HEK293 (cell line): ENCODE results near the gene HOXA4.

ENCODE experiments used
- CTCF ChIA-PET: fragments of 350-600 bp; formaldehyde crosslinking; extraction: SDS; loops from one replicate; lab custom pipeline; 2021; ENCODE audit warnings: antibody characterized with exemption; lab: Yijun Ruan, JAX
- POLR2A ChIA-PET: fragments of 300-600 bp; formaldehyde crosslinking; extraction: SDS; loops from one replicate; lab custom pipeline; 2020; ENCODE audit warnings: antibody characterized with exemption, inconsistent platforms; lab: Yijun Ruan, JAX
- H3K27ac ChIP-seq: fragments of 200-500 bp; sonication (Bioruptor generic); 2 replicates; pipeline ENCODE4 v1.5.1; 2014; ENCODE audit warnings: low read depth, low read length, control low read depth, inconsistent platforms; ENCODE audit errors: extremely low read depth
- H3K36me3 ChIP-seq, 2 experiments: fragments of 200-500 bp in 1 of 2; sonication (Bioruptor generic) in 1 of 2; 1 replicate in 1 of 2; 2 replicates in 1 of 2; pipeline ENCODE4 v1.5.1; 2014 to 2017; ENCODE audit warnings: inconsistent platforms in 2 of 2, low read length in 2 of 2; ENCODE audit not compliant: control insufficient read depth in 2 of 2, insufficient read depth in 1 of 2
- H3K4me1 ChIP-seq: fragments of 200-500 bp; sonication (Bioruptor generic); 2 replicates; pipeline ENCODE4 v1.5.1; 2014; ENCODE audit warnings: mild to moderate bottlenecking, low read length, inconsistent platforms; ENCODE audit not compliant: control insufficient read depth, insufficient read depth
- H3K4me3 ChIP-seq: 2 replicates; pipeline ENCODE4 v1.5.1; 2011; ENCODE audit warnings: low read depth, mild to moderate bottlenecking, control low read depth, low read length, moderate library complexity
- H3K9me3 ChIP-seq: fragments of 200-500 bp; sonication (Bioruptor generic); 2 replicates; pipeline ENCODE4 v1.5.1; 2014; ENCODE audit warnings: low read depth, low read length, inconsistent platforms; ENCODE audit not compliant: control insufficient read depth, insufficient read depth
- BCL11A ChIP-seq: fragments of 450-650 bp; formaldehyde crosslinking; IDR thresholded peaks from 2 replicates; pipeline ENCODE4 v1.5.1; 2016; ENCODE audit warnings: low read depth, missing biosample characterization, missing genetic modification characterization
- BCL11B ChIP-seq: fragments of 450-650 bp; formaldehyde crosslinking; IDR thresholded peaks from 2 replicates; pipeline ENCODE4 v1.5.1; 2016; ENCODE audit warnings: low read depth, missing biosample characterization, missing genetic modification characterization
- GLIS1 ChIP-seq: fragments of 450-650 bp; formaldehyde crosslinking; IDR thresholded peaks from 2 replicates; pipeline ENCODE4 v1.5.1; 2016; ENCODE audit warnings: missing biosample characterization, missing genetic modification characterization
- HOXA7 ChIP-seq: sonication (generic); formaldehyde crosslinking; IDR thresholded peaks from 2 replicates; pipeline ENCODE4 v1.8.1; 2022; ENCODE audit warnings: missing genetic modification reagents, borderline replicate concordance
- KLF16 ChIP-seq: fragments of 450-650 bp; formaldehyde crosslinking; IDR thresholded peaks from 2 replicates; pipeline ENCODE4 v1.5.1; 2017; ENCODE audit warnings: missing biosample characterization, missing genetic modification characterization
- KLF9 ChIP-seq: fragments of 450-650 bp; formaldehyde crosslinking; IDR thresholded peaks from 2 replicates; pipeline ENCODE4 v1.5.1; 2016; ENCODE audit warnings: missing biosample characterization, missing genetic modification characterization, low read depth
- SP7 ChIP-seq: fragments of 450-650 bp; formaldehyde crosslinking; IDR thresholded peaks from 2 replicates; pipeline ENCODE4 v1.5.1; 2016; ENCODE audit warnings: missing biosample characterization, missing genetic modification characterization
- TRIM28 ChIP-seq: IDR thresholded peaks from 2 replicates; pipeline ENCODE4 v1.6.1; 2011; ENCODE audit warnings: low read length, control low read depth, borderline replicate concordance
- ZBTB48 ChIP-seq: fragments of 450-650 bp; formaldehyde crosslinking; IDR thresholded peaks from 2 replicates; pipeline ENCODE4 v1.5.1; 2016; ENCODE audit warnings: missing biosample characterization, missing genetic modification characterization
- ZNF112 ChIP-seq: fragments of 450-650 bp; formaldehyde crosslinking; IDR thresholded peaks from 2 replicates; pipeline ENCODE4 v1.5.0; 2017; ENCODE audit warnings: missing biosample characterization, missing genetic modification characterization
- ZNF155 ChIP-seq: fragments of 450-650 bp; formaldehyde crosslinking; IDR thresholded peaks from 2 replicates; pipeline ENCODE4 v1.5.1; 2016; ENCODE audit warnings: missing biosample characterization, missing genetic modification characterization
- ZNF19 ChIP-seq: fragments of 450-650 bp; formaldehyde crosslinking; IDR thresholded peaks from 2 replicates; pipeline ENCODE4; 2016; ENCODE audit warnings: missing biosample characterization, missing genetic modification characterization, low read depth
- ZNF501 ChIP-seq: fragments of 450-650 bp; formaldehyde crosslinking; IDR thresholded peaks from 2 replicates; pipeline ENCODE4 v1.5.1; 2016; ENCODE audit warnings: missing biosample characterization, missing genetic modification characterization
- ZNF571 ChIP-seq: fragments of 450-650 bp; formaldehyde crosslinking; IDR thresholded peaks from 2 replicates; pipeline ENCODE4 v1.5.0; 2017; ENCODE audit warnings: missing biosample characterization, missing genetic modification characterization
- ZNF660 ChIP-seq: fragments of 450-650 bp; IDR thresholded peaks from 2 replicates; pipeline ENCODE4 v1.5.1; 2018; ENCODE audit warnings: missing biosample characterization, mild to moderate bottlenecking, missing genetic modification characterization
- ZNF747 ChIP-seq: fragments of 450-650 bp; formaldehyde crosslinking; IDR thresholded peaks from 2 replicates; pipeline ENCODE4 v1.5.1; 2016; ENCODE audit warnings: missing biosample characterization, missing genetic modification characterization
- ZSCAN30 ChIP-seq: fragments of 450-650 bp; IDR thresholded peaks from 2 replicates; pipeline ENCODE4 v1.5.1; 2018; ENCODE audit warnings: missing biosample characterization, mild to moderate bottlenecking, missing genetic modification characterization, moderate library complexity
- TF ChIP-seq, protein P1 (sequence below): sonication (generic); formaldehyde crosslinking; IDR thresholded peaks from 2 replicates; pipeline ENCODE4 v1.8.1; 2022; ENCODE audit warnings: mild to moderate bottlenecking, moderate library complexity, missing genetic modification reagents
- TF ChIP-seq, protein P2 (sequence below): fragments of 450-650 bp; formaldehyde crosslinking; IDR thresholded peaks from 2 replicates; pipeline ENCODE4; 2016; ENCODE audit warnings: missing biosample characterization, missing genetic modification characterization
- TF ChIP-seq, protein P3 (sequence below): fragments of 450-650 bp; formaldehyde crosslinking; IDR thresholded peaks from 2 replicates; pipeline ENCODE4 v1.5.1; 2017; ENCODE audit warnings: missing biosample characterization, missing genetic modification characterization
- TF ChIP-seq, protein P4 (sequence below): fragments of 450-650 bp; formaldehyde crosslinking; optimal IDR thresholded peaks from 2 replicates; pipeline ENCODE3; 2016; ENCODE audit warnings: missing biosample characterization, mild to moderate bottlenecking, missing genetic modification characterization
- TF ChIP-seq, protein P5 (sequence below): fragments of 450-650 bp; formaldehyde crosslinking; IDR thresholded peaks from 2 replicates; pipeline ENCODE4 v1.5.1; 2016; ENCODE audit warnings: missing biosample characterization, missing genetic modification characterization
- TF ChIP-seq, protein P6 (sequence below): IDR thresholded peaks from 2 replicates; pipeline ENCODE4 v1.6.1; 2011; ENCODE audit warnings: mild to moderate bottlenecking, low read depth, low read length, borderline replicate concordance
- TF ChIP-seq, protein P7 (sequence below): fragments of 450-650 bp; formaldehyde crosslinking; IDR thresholded peaks from 2 replicates; pipeline ENCODE4 v1.5.1; 2017; ENCODE audit warnings: missing biosample characterization, mild to moderate bottlenecking, missing genetic modification characterization, moderate library complexity

Gene HOXA4

DNA sequence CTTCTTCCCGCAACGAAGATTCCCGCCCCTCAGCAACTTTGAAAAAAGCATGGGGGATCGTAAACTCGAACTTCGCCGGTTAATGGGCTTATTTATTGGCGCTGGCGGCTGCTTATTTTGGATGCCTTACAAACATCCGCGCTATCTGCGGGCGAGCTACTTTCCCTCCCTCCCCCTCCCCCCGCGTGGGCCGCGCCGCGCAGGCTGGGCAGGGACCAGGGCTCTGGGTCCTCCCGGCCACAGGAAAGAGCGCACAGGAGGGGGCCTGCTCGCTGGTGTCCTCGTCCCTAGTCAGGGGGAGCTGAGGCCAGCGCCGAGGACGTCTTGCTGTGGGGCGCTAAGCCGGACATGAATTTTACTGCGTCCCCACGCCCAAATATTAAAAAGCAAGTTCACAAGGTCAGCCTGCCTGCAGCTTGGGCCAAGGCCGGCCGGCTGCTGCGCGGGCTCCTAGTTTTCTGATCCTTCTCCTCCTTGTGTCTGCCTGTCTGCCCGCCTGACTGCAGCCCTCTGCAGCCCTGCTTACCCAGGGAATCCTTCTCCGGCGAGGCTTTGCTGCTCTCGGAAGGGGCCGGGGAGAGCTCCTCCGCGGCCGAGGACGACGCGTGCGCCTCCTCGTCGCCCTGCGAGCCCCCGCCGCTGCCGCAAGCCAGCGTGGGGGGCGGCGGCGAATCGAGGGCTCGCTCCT is 42.4 kb upstream of the HOXA4 start:
- Histone ChIP-seq H3K36me3 (peaks cover 8 to 18% of the 10 kb centered on the region in 2 experiments), H3K9me3 (no peaks in the 10 kb centered on the region), H3K4me1 (peaks cover 10% of the 10 kb centered on the region), H3K27ac (peak overlapping the region; percentile 100), H3K4me3 (peak overlapping the region; percentile 76)
- CTCF ChIA-PET: interaction anchor here (0.5 to 0.7 kb wide), 2 partner anchors 58 to 359 kb away, joined by 3 read pairs; no protein-coding TSS in a partner anchor
- POLR2A ChIA-PET: interaction anchor here (0.7 to 11.2 kb wide), 14 partner anchors 8 to 1317 kb away, joined by 3 to 237 read pairs (median 4); partner anchors contain the start of genes CBX3, HOXA11, HOXA13 and HOXA6
- TF ChIP-seq KLF9: 0 out of 2 replicates have a peak, but pooled peaks have one; percentile 35
- TF ChIP-seq, protein P1, sequence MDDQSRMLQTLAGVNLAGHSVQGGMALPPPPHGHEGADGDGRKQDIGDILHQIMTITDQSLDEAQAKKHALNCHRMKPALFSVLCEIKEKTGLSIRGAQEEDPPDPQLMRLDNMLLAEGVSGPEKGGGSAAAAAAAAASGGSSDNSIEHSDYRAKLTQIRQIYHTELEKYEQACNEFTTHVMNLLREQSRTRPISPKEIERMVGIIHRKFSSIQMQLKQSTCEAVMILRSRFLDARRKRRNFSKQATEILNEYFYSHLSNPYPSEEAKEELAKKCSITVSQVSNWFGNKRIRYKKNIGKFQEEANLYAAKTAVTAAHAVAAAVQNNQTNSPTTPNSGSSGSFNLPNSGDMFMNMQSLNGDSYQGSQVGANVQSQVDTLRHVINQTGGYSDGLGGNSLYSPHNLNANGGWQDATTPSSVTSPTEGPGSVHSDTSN (CRISPR knock-in tag): peak; percentile 47; the same call in 1 of the 2 replicates
- TF ChIP-seq TRIM28: no peak
- no peak for TF ChIP-seq ZNF571 (tag by site-specific recombination)
- peak; percentile 75 for TF ChIP-seq GLIS1 (tag by site-specific recombination)
- TF ChIP-seq, protein P2, sequence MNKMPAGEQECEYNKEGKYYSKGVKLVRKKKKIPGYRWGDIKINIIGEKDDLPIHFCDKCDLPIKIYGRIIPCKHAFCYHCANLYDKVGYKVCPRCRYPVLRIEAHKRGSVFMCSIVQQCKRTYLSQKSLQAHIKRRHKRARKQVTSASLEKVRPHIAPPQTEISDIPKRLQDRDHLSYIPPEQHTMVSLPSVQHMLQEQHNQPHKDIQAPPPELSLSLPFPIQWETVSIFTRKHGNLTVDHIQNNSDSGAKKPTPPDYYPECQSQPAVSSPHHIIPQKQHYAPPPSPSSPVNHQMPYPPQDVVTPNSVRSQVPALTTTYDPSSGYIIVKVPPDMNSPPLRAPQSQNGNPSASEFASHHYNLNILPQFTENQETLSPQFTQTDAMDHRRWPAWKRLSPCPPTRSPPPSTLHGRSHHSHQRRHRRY (tag by site-specific recombination): no peak
- TF ChIP-seq ZNF660: no peak
- TF ChIP-seq, protein P3, sequence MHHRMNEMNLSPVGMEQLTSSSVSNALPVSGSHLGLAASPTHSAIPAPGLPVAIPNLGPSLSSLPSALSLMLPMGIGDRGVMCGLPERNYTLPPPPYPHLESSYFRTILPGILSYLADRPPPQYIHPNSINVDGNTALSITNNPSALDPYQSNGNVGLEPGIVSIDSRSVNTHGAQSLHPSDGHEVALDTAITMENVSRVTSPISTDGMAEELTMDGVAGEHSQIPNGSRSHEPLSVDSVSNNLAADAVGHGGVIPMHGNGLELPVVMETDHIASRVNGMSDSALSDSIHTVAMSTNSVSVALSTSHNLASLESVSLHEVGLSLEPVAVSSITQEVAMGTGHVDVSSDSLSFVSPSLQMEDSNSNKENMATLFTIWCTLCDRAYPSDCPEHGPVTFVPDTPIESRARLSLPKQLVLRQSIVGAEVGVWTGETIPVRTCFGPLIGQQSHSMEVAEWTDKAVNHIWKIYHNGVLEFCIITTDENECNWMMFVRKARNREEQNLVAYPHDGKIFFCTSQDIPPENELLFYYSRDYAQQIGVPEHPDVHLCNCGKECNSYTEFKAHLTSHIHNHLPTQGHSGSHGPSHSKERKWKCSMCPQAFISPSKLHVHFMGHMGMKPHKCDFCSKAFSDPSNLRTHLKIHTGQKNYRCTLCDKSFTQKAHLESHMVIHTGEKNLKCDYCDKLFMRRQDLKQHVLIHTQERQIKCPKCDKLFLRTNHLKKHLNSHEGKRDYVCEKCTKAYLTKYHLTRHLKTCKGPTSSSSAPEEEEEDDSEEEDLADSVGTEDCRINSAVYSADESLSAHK (tag by site-specific recombination): peak; percentile 79
- TF ChIP-seq, protein P4, sequence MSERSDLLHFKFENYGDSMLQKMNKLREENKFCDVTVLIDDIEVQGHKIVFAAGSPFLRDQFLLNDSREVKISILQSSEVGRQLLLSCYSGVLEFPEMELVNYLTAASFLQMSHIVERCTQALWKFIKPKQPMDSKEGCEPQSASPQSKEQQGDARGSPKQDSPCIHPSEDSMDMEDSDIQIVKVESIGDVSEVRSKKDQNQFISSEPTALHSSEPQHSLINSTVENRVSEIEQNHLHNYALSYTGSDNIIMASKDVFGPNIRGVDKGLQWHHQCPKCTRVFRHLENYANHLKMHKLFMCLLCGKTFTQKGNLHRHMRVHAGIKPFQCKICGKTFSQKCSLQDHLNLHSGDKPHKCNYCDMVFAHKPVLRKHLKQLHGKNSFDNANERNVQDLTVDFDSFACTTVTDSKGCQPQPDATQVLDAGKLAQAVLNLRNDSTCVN (tag by site-specific recombination): peak; percentile 70
- TF ChIP-seq, protein P5, sequence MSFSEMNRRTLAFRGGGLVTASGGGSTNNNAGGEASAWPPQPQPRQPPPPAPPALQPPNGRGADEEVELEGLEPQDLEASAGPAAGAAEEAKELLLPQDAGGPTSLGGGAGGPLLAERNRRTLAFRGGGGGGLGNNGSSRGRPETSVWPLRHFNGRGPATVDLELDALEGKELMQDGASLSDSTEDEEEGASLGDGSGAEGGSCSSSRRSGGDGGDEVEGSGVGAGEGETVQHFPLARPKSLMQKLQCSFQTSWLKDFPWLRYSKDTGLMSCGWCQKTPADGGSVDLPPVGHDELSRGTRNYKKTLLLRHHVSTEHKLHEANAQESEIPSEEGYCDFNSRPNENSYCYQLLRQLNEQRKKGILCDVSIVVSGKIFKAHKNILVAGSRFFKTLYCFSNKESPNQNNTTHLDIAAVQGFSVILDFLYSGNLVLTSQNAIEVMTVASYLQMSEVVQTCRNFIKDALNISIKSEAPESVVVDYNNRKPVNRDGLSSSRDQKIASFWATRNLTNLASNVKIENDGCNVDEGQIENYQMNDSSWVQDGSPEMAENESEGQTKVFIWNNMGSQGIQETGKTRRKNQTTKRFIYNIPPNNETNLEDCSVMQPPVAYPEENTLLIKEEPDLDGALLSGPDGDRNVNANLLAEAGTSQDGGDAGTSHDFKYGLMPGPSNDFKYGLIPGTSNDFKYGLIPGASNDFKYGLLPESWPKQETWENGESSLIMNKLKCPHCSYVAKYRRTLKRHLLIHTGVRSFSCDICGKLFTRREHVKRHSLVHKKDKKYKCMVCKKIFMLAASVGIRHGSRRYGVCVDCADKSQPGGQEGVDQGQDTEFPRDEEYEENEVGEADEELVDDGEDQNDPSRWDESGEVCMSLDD: no peak
- no peak for TF ChIP-seq HOXA7 (CRISPR knock-in tag)
- TF ChIP-seq BCL11A (tag by site-specific recombination): peak; percentile 78; the same call in 1 of the 2 replicates
- no peak for TF ChIP-seq ZNF155 (tag by site-specific recombination)
- no peak for TF ChIP-seq ZNF747 (tag by site-specific recombination)
- TF ChIP-seq ZBTB48 (tag by site-specific recombination): peak; percentile 79
- peak; percentile 67 for TF ChIP-seq SP7
- TF ChIP-seq ZSCAN30 (tag by site-specific recombination): peak; percentile 83
- TF ChIP-seq ZNF501 (tag by site-specific recombination): peak; percentile 50; the same call in 1 of the 2 replicates
- no peak for TF ChIP-seq ZNF19 (tag by site-specific recombination)
- TF ChIP-seq ZNF112 (tag by site-specific recombination): no peak
- TF ChIP-seq, protein P6, sequence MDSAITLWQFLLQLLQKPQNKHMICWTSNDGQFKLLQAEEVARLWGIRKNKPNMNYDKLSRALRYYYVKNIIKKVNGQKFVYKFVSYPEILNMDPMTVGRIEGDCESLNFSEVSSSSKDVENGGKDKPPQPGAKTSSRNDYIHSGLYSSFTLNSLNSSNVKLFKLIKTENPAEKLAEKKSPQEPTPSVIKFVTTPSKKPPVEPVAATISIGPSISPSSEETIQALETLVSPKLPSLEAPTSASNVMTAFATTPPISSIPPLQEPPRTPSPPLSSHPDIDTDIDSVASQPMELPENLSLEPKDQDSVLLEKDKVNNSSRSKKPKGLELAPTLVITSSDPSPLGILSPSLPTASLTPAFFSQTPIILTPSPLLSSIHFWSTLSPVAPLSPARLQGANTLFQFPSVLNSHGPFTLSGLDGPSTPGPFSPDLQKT: no peak
- TF ChIP-seq KLF16 (tag by site-specific recombination): 0 out of 2 replicates have a peak, but pooled peaks have one; percentile 54
- TF ChIP-seq, protein P7, sequence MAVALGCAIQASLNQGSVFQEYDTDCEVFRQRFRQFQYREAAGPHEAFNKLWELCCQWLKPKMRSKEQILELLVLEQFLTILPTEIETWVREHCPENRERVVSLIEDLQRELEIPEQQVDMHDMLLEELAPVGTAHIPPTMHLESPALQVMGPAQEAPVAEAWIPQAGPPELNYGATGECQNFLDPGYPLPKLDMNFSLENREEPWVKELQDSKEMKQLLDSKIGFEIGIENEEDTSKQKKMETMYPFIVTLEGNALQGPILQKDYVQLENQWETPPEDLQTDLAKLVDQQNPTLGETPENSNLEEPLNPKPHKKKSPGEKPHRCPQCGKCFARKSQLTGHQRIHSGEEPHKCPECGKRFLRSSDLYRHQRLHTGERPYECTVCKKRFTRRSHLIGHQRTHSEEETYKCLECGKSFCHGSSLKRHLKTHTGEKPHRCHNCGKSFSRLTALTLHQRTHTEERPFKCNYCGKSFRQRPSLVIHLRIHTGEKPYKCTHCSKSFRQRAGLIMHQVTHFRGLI (tag by site-specific recombination): peak; percentile 46; the same call in 1 of the 2 replicates
- peak; percentile 86; the same call in 1 of the 2 replicates for TF ChIP-seq BCL11B
